Natural killer cell (primary cell): Measurements from ENCODE around the gene TMEM145. TPM values are rescaled to one million over a fixed set of nuclear protein-coding genes. Genes with fewer than 3 reads are reported as not detected.

Source experiments
- ATAC-seq, 3 donors: fragments of 150-1000 bp in 2 of 3; fragments of 200-7000 bp in 1 of 3; cut with Tn5 transposase; 1 replicate in 1 of 3; 2 replicates in 2 of 3; pipeline ENCODE4 v1.10.0; 2021; ENCODE audit warnings: mild to moderate bottlenecking in 2 of 3, moderate library complexity in 2 of 3
- DNase-seq, 2 donors: peaks; one replicate each; pipeline versions ENCODE4 v3.0.0 to v3.0.0-alpha.2; 2013 to 2021; ENCODE audit warnings: mixed read lengths in 1 of 2
- H3K27ac ChIP-seq: one replicate; pipeline ENCODE4 v1.5.1; 2013; ENCODE audit warnings: mild to moderate bottlenecking, low read length
- H3K27me3 ChIP-seq: one replicate; pipeline ENCODE4 v1.6.1; 2013; ENCODE audit warnings: low read length; ENCODE audit not compliant: control insufficient read depth, insufficient read depth
- H3K36me3 ChIP-seq: one replicate; pipeline ENCODE4 v1.6.1; 2013; ENCODE audit warnings: low read length; ENCODE audit not compliant: control insufficient read depth, insufficient read depth
- H3K4me1 ChIP-seq: one replicate; pipeline ENCODE4 v1.6.1; 2013; ENCODE audit warnings: low read length; ENCODE audit not compliant: control insufficient read depth, insufficient read depth
- H3K4me3 ChIP-seq: one replicate; pipeline ENCODE4 v1.5.1; 2013; ENCODE audit warnings: low read length
- H3K9me3 ChIP-seq: one replicate; pipeline ENCODE4 v1.6.1; 2013; ENCODE audit warnings: low read length; ENCODE audit not compliant: control insufficient read depth, insufficient read depth
- H3K27ac Mint-ChIP-seq, 2 donors: one replicate each; pipeline ENCODE4 v1.8.0; 2022; ENCODE audit warnings: mild to moderate bottlenecking in 2 of 2, mixed read lengths in 2 of 2, moderate library complexity in 1 of 2
- H3K27me3 Mint-ChIP-seq, 2 donors: one replicate each; pipeline ENCODE4 v1.8.0; 2022; ENCODE audit warnings: low read depth in 2 of 2, mixed read lengths in 2 of 2
- H3K36me3 Mint-ChIP-seq: one replicate; pipeline ENCODE4 v1.8.0; 2022; ENCODE audit warnings: mixed read lengths
- H3K4me1 Mint-ChIP-seq, 2 donors: one replicate each; pipeline ENCODE4 v1.8.0; 2022; ENCODE audit warnings: mixed read lengths in 2 of 2
- H3K4me3 Mint-ChIP-seq: one replicate; pipeline ENCODE4 v1.8.0; 2022; ENCODE audit warnings: mild to moderate bottlenecking, moderate library complexity, mixed read lengths
- H3K9me3 Mint-ChIP-seq, 2 donors: one replicate each; pipeline ENCODE4 v1.8.0; 2022; ENCODE audit warnings: mixed read lengths in 2 of 2
- WGBS: methylation state at CpG from one replicate; pipeline ENCODE4 v1.1.7; 2013; ENCODE audit warnings: missing lambda C conversion rate; ENCODE audit not compliant: insufficient coverage; 5-methylcytosine and 5-hydroxymethylcytosine counted together
- intact Hi-C: fragments of 100-400 bp; cut with micrococcal nuclease; formaldehyde crosslinking; loops from one replicate; pipeline ENCODE4 v1.14.2; 2022
- total RNA-seq, 4 donors: library from RNA; stranded (reverse); fragments of 120-200 nt in 1 of 4; gene quantifications; one replicate each; pipeline versions ENCODE4 v1.2.3 to v1.2.4, GENCODE V29; 2013 to 2022
- TF ChIP-seq, protein P1 (sequence below): fragments of 200-600 bp; IDR thresholded peaks from one replicate; pipeline ENCODE4 v1.8.0; 2022; ENCODE audit warnings: antibody characterized with exemption

Gene TMEM145
- total RNA-seq, 3 donors from 2014 or later (not counting 1 experiment from before 2014, with no cell fraction given), result not detected

DNA sequence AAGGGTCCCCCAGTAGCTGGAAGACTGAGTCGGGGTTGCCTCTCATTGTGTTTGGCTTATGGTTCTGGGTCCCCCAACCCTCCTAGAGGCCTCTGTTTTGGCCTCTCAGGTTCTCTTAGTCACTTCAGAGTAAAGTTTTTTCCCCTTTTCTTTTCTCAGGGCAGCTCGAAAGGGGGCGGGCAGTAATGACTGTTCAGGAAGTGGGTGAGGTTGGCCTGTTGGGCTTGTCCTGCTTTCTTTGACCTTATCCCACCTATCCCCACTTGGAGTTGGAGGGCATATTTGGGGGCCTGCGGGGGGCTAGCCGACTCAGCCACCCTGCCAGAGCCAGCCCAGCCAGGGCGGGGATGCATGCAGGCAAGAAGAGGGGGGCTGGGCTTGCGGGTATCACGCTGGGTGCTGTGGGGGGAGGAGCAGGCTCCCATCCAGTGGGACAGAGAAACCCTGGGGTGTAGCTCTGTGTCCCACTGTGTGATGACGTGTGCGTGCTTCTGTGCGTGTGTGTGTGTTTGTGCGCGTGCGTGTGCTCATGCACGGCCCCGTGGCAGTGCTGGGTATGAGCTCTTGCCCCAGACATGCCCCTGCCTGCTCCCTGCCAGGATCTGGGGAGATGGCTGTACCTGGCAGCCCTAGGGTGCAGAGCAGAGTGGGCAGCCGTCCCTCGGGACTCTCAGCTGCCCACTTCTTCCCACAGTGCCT lies 42.6 kb upstream of the TMEM145 start:
- Mint-ChIP-seq H3K36me3 (no peaks in the 10 kb centered on the region), H3K9me3 (no peaks in the 10 kb centered on the region), H3K27me3 (no peaks in the 10 kb centered on the region), H3K4me3 (peak overlapping the region; percentile 94), H3K27ac (no peak overlapping the region), H3K4me1 (peaks cover 8 to 10% of the 10 kb centered on the region in 2 donors)
- H3K27me3 ChIP-seq, result no peaks in the 10 kb centered on the region
- 6% methylated on average over 16 of the region's 18 CpGs for WGBS
- intact Hi-C loops, result no loop called here
- H3K4me3 ChIP-seq, result peak overlapping the region; percentile 44
- no peaks in the 10 kb centered on the region for H3K9me3 ChIP-seq
- peaks cover 32% of the 10 kb centered on the region for H3K4me1 ChIP-seq
- H3K36me3 ChIP-seq, result peaks cover 29% of the 10 kb centered on the region
- ATAC-seq (peak in 1 of 3 donors; percentile 5), DNase-seq (peak; percentile 70 to 90)
- TF ChIP-seq, protein P1, sequence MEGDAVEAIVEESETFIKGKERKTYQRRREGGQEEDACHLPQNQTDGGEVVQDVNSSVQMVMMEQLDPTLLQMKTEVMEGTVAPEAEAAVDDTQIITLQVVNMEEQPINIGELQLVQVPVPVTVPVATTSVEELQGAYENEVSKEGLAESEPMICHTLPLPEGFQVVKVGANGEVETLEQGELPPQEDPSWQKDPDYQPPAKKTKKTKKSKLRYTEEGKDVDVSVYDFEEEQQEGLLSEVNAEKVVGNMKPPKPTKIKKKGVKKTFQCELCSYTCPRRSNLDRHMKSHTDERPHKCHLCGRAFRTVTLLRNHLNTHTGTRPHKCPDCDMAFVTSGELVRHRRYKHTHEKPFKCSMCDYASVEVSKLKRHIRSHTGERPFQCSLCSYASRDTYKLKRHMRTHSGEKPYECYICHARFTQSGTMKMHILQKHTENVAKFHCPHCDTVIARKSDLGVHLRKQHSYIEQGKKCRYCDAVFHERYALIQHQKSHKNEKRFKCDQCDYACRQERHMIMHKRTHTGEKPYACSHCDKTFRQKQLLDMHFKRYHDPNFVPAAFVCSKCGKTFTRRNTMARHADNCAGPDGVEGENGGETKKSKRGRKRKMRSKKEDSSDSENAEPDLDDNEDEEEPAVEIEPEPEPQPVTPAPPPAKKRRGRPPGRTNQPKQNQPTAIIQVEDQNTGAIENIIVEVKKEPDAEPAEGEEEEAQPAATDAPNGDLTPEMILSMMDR, result no peak
- peak overlapping the region; percentile 96 for H3K27ac ChIP-seq

DNA sequence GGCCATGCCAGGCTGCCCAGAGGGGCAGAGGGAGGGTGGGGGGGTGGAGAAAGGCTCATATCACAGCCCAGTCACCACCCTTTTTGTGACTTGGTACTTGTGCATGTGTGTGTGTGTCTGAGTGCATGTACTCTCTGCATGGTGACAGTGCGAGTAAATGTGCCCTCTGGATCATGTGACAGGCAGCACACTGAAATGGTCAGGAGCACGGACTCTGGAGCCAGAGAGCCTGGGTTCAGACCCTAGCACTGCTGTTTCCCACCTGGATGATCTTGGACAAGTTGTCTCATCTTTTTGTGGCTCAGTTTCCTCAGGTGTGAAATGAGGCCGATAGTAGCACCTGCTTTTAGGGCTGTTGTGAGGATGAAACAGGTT lies 42.1 kb upstream of the TMEM145 start:
- no peak for ATAC-seq
- H3K27ac ChIP-seq, result peak overlapping the region; percentile 96
- H3K27me3 ChIP-seq, result no peaks in the 10 kb centered on the region
- peaks cover 11 to 14% of the 10 kb centered on the region in 2 donors for H3K4me1 Mint-ChIP-seq
- intact Hi-C loops, result no loop called here
- H3K4me3 ChIP-seq, result peak overlapping the region; percentile 44
- no peaks in the 10 kb centered on the region for H3K9me3 Mint-ChIP-seq
- H3K36me3 Mint-ChIP-seq, result no peaks in the 10 kb centered on the region
- TF ChIP-seq, protein P1, result no peak
- no peak overlapping the region for H3K27ac Mint-ChIP-seq
- WGBS, result 62% methylated on average over 3 of the region's 3 CpGs
- peaks cover 37% of the 10 kb centered on the region for H3K4me1 ChIP-seq
- H3K36me3 ChIP-seq, result peaks cover 29% of the 10 kb centered on the region
- H3K27me3 Mint-ChIP-seq, result no peaks in the 10 kb centered on the region
- H3K4me3 Mint-ChIP-seq, result peak overlapping the region; percentile 58
- no peaks in the 10 kb centered on the region for H3K9me3 ChIP-seq
- peak in 1 of 2 donors; percentile 16 for DNase-seq

DNA sequence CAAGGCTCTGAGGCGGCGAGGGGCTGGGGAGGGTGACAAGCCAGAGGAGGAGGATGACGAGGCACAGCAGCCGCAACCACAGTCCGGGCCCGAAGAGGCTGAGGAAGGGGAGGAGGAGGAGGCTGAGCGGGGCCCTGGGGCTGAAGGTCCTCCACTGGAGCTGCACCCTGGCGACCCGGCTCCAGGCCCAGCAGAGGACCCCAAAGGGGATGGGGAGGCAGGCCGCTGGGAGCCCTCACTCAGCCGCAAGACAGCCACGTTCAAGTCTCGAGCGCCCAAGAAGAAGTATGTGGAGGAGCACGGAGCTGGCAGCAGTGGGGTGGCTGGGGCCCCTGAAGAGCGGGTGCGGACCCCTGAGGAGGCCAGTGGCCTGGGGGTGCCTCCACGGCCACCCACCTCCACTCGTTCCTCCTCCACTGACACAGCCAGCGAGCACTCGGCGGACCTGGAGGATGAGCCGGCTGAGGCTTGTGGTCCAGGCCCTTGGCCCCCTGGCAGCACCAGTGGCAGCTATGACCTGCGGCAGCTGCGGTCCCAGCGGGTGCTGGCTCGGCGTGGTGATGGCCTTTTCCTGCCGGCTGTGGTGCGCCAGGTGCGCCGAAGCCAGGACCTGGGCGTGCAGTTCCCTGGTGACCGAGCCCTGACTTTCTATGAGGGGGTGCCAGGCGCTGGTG lies 41.1 kb upstream of the TMEM145 start:
- ATAC-seq (no peak), DNase-seq (peak in 1 of 2 donors; percentile 15)
- H3K4me3 ChIP-seq, result no peak overlapping the region
- peaks cover 16 to 19% of the 10 kb centered on the region in 2 donors for H3K4me1 Mint-ChIP-seq
- no peaks in the 10 kb centered on the region for H3K9me3 Mint-ChIP-seq
- no peaks in the 10 kb centered on the region for H3K27me3 ChIP-seq
- TF ChIP-seq, protein P1, result no peak
- H3K4me1 ChIP-seq, result peaks cover 45% of the 10 kb centered on the region
- no peaks in the 10 kb centered on the region for H3K9me3 ChIP-seq
- intact Hi-C loops, result no loop called here
- WGBS, result 86% methylated on average over 35 of the region's 35 CpGs
- peaks cover 32% of the 10 kb centered on the region for H3K36me3 ChIP-seq
- no peaks in the 10 kb centered on the region for H3K36me3 Mint-ChIP-seq
- H3K27me3 Mint-ChIP-seq, result no peaks in the 10 kb centered on the region
- H3K27ac ChIP-seq, result no peak overlapping the region
- no peak overlapping the region for H3K4me3 Mint-ChIP-seq
- no peak overlapping the region for H3K27ac Mint-ChIP-seq
